Brain microvascular endothelial cell (primary cell): Measurements from ENCODE around the gene AMOTL1.

Experiments
- DNase-seq: peaks from one replicate; pipeline ENCODE4 v3.0.0-alpha.2; 2020
- H3K27ac ChIP-seq: fragments of 250-450 bp; sonication (Bioruptor Pico); 2 replicates; pipeline ENCODE4 v1.5.1; 2020; ENCODE audit warnings: mild to moderate bottlenecking, moderate library complexity
- H3K27me3 ChIP-seq: fragments of 250-450 bp; sonication (Bioruptor Pico); replicated peaks from 2 replicates; pipeline ENCODE4 v1.5.1; 2020; ENCODE audit warnings: mild to moderate bottlenecking
- H3K36me3 ChIP-seq: fragments of 250-450 bp; sonication (Bioruptor Pico); replicated peaks from 2 replicates; pipeline ENCODE4 v1.5.1; 2020; ENCODE audit warnings: mild to moderate bottlenecking
- H3K4me3 ChIP-seq: 2 replicates; pipeline ENCODE4 v1.5.1; 2011; ENCODE audit warnings: low read depth, mild to moderate bottlenecking, control low read depth, low read length, moderate library complexity
- CTCF ChIP-seq: IDR thresholded peaks from 2 replicates; pipeline ENCODE4 v1.5.1; 2011; ENCODE audit warnings: low read depth, mild to moderate bottlenecking, moderate library complexity, low read length, control low read depth, inconsistent platforms; ENCODE audit errors: missing control alignments
- in situ Hi-C: cut with HindIII; loops from 2 replicates; pipeline ENCODE4 v1.10.0; 2017; ENCODE audit warnings: low sequenced_read_pairs, low pct_ligation_motif_present

The AMOTL1 gene

GRCh38 chr11:94747146-94747545 is 21.0 kb upstream of the AMOTL1 start:
- in situ Hi-C loops = no loop called here
- Histone ChIP-seq H3K4me3 (no peak overlapping the region), H3K27ac (no peak overlapping the region), H3K27me3 (no peaks in the 10 kb centered on the region), H3K36me3 (no peaks in the 10 kb centered on the region)
- TF ChIP-seq CTCF = no peak
- DNase-seq = no peak

GRCh38 chr11:94747601-94748041 is 20.5 kb upstream of the AMOTL1 start:
- no peaks in the 10 kb centered on the region for H3K27me3 ChIP-seq
- no peak for TF ChIP-seq CTCF
- no peak overlapping the region for H3K27ac ChIP-seq
- DNase-seq = no peak
- H3K4me3 ChIP-seq = no peak overlapping the region
- in situ Hi-C loops = no loop called here
- no peaks in the 10 kb centered on the region for H3K36me3 ChIP-seq

- DNase-seq = no peak
- Histone ChIP-seq H3K27ac (no peak overlapping the region), H3K4me3 (no peak overlapping the region), H3K36me3 (no peaks in the 10 kb centered on the region), H3K27me3 (no peaks in the 10 kb centered on the region)
- TF ChIP-seq CTCF = no peak
- in situ Hi-C loops = no loop called here
Measured at GRCh38 chr11:94749369-94749768, 18.8 kb upstream of the AMOTL1 start.

GRCh38 chr11:94750319-94751217 is 17.6 kb upstream of the AMOTL1 start:
- no peak for DNase-seq
- Histone ChIP-seq H3K36me3 (no peaks in the 10 kb centered on the region), H3K27me3 (no peaks in the 10 kb centered on the region), H3K27ac (no peak overlapping the region), H3K4me3 (no peak overlapping the region)
- in situ Hi-C loops = no loop called here
- TF ChIP-seq CTCF = no peak

- in situ Hi-C loops = no loop called here
- no peak overlapping the region for H3K4me3 ChIP-seq
- no peak for DNase-seq
- H3K36me3 ChIP-seq = no peaks in the 10 kb centered on the region
- no peak for TF ChIP-seq CTCF
- H3K27ac ChIP-seq = no peak overlapping the region
- no peaks in the 10 kb centered on the region for H3K27me3 ChIP-seq
Measured at GRCh38 chr11:94751218-94751609, 16.9 kb upstream of the AMOTL1 start.
